Left lung (tissue), 10 donors: Measurements from ENCODE around the gene ZNF236. TPM values are rescaled to one million over a fixed set of nuclear protein-coding genes. Genes with fewer than 3 reads are reported as not detected.
A peak's percentile ranks its signal among the peaks of the same experiment; 100 is the strongest.

Source experiments
- ATAC-seq: fragments of 200-7000 bp; cut with Tn5 transposase; one replicate; pipeline ENCODE4 v1.9.1; 2020; ENCODE audit warnings: moderate library complexity
- DNase-seq, 4 donors: peaks; one replicate each; pipeline ENCODE4 v3.0.0-alpha.2; 2013 to 2020
- H3K27ac ChIP-seq, 2 donors: fragments of 200-600 bp; sonication (generic) in 1 of 2; one replicate each; pipeline versions ENCODE4 v1.5.0 to v1.8.0; 2020 to 2021
- H3K27me3 ChIP-seq, 2 donors: fragments of 200-600 bp; sonication (generic) in 1 of 2; one replicate each; pipeline versions ENCODE4 v1.5.0 to v1.8.0; 2020 to 2021
- H3K36me3 ChIP-seq, 2 donors: fragments of 200-600 bp; sonication (generic) in 1 of 2; one replicate each; pipeline versions ENCODE4 v1.5.0 to v1.8.0; 2020 to 2021
- H3K4me1 ChIP-seq, 2 donors: fragments of 200-600 bp; one replicate each; pipeline ENCODE4 v1.8.0; 2021
- H3K4me3 ChIP-seq, 2 donors: fragments of 200-600 bp; sonication (generic) in 1 of 2; one replicate each; pipeline versions ENCODE4 v1.5.0 to v1.8.0; 2020 to 2021; ENCODE audit warnings: mild to moderate bottlenecking in 1 of 2
- H3K9me3 ChIP-seq, 2 donors: fragments of 200-600 bp; sonication (generic) in 1 of 2; one replicate each; pipeline versions ENCODE4 v1.5.0 to v1.8.0; 2020 to 2021
- CTCF ChIP-seq, 2 donors: fragments of 200-600 bp; sonication (generic) in 1 of 2; IDR thresholded peaks; one replicate each; pipeline versions ENCODE4 v1.5.0 to v1.8.0; 2021; ENCODE audit warnings: antibody characterized with exemption in 2 of 2
- intact Hi-C, 2 donors: fragments of 100-400 bp; cut with DNase I; formaldehyde crosslinking; loops; one replicate each; pipeline versions ENCODE4 v1.11.2 to v1.14.2; 2022
- polyA plus RNA-seq, 6 donors: library from polyadenylated mRNA; unstranded; fragments of 120-200 nt; gene quantifications; one replicate each; pipeline ENCODE4 v1.2.1, GENCODE V29; 2013; ENCODE audit not compliant: insufficient read length in 6 of 6
- total RNA-seq, 2 donors: library from RNA; stranded (reverse); fragmentation: NEBNext Ultra II Directional; extraction: Animal tissue kit (Norgen Biotek cat#: 25700); gene quantifications; one replicate each; pipeline ENCODE4 v1.2.1, GENCODE V29; 2021
- donor health status: DM: no; HTN: yes; CAD: no.
- donor health status: DM: no; HTN: no; CAD: no.

Gene ZNF236
- total and polyA plus RNA-seq, 8 donors: 10.9 to 15.1 (median 12.5) TPM

GRCh38 chr18:76984193-76985155, 162.1 kb downstream of the ZNF236 start:
- intact Hi-C loops: loop anchor here in 1 of 2 donors (10.0 kb wide), 1 partner anchor 180 kb away; no protein-coding TSS in a partner anchor
- H3K27ac ChIP-seq: no peak overlapping the region
- ATAC-seq (no peak), DNase-seq (peak in 1 of 4 donors; percentile 70)
- no peaks in the 10 kb centered on the region for H3K27me3 ChIP-seq
- no peak overlapping the region for H3K4me3 ChIP-seq
- no peaks in the 10 kb centered on the region for H3K9me3 ChIP-seq
- no peak for TF ChIP-seq CTCF (IDR thresholded peaks at IDR 0.05)
- peaks cover 0 to 4% of the 10 kb centered on the region in 2 donors for H3K4me1 ChIP-seq
- H3K36me3 ChIP-seq: no peaks in the 10 kb centered on the region

GRCh38 chr18:76985156-76985950, 163.0 kb downstream of the ZNF236 start:
- TF ChIP-seq CTCF (IDR thresholded peaks at IDR 0.05): no peak
- intact Hi-C loops: loop anchor here in 1 of 2 donors (10.0 kb wide), 1 partner anchor 181 kb away; no protein-coding TSS in a partner anchor
- no peak overlapping the region for H3K27ac ChIP-seq
- no peak overlapping the region for H3K4me3 ChIP-seq
- no peaks in the 10 kb centered on the region for H3K36me3 ChIP-seq
- no peaks in the 10 kb centered on the region for H3K27me3 ChIP-seq
- no peaks in the 10 kb centered on the region for H3K9me3 ChIP-seq
- H3K4me1 ChIP-seq: peaks cover 0 to 4% of the 10 kb centered on the region in 2 donors
- ATAC-seq (no peak), DNase-seq (peak in 1 of 4 donors; percentile 73)

GRCh38 chr18:76985951-76986236, 163.5 kb downstream of the ZNF236 start:
- peak in 1 of 4 donors; percentile 44 for DNase-seq
- Histone ChIP-seq H3K9me3 (no peaks in the 10 kb centered on the region), H3K4me1 (peaks cover 0 to 4% of the 10 kb centered on the region in 2 donors), H3K36me3 (no peaks in the 10 kb centered on the region), H3K4me3 (no peak overlapping the region), H3K27me3 (no peaks in the 10 kb centered on the region), H3K27ac (no peak overlapping the region)
- intact Hi-C loops: loop anchor here in 1 of 2 donors (10.0 kb wide), 1 partner anchor 181 kb away; no protein-coding TSS in a partner anchor
- no peak for ATAC-seq
- no peak for TF ChIP-seq CTCF (IDR thresholded peaks at IDR 0.05)

- H3K36me3 ChIP-seq: no peaks in the 10 kb centered on the region
- peaks cover 0 to 4% of the 10 kb centered on the region in 2 donors for H3K4me1 ChIP-seq
- H3K9me3 ChIP-seq: no peaks in the 10 kb centered on the region
- no peaks in the 10 kb centered on the region for H3K27me3 ChIP-seq
- no peak for TF ChIP-seq CTCF (IDR thresholded peaks at IDR 0.05)
- peak in 1 of 4 donors; percentile 31 for DNase-seq
- H3K27ac ChIP-seq: no peak overlapping the region
- no peak for ATAC-seq
- no peak overlapping the region for H3K4me3 ChIP-seq
- intact Hi-C loops: loop anchor here in 1 of 2 donors (10.0 kb wide), 1 partner anchor 182 kb away; no protein-coding TSS in a partner anchor
Measured at GRCh38 chr18:76986406-76986805, 164.0 kb downstream of the ZNF236 start.
